Uterus (tissue), 4 donors: ENCODE measurements around the gene GMDS. TPM values are rescaled to one million over a fixed set of nuclear protein-coding genes. Genes with fewer than 3 reads are reported as not detected.

ENCODE experiments used
- DNase-seq, 2 donors: peaks; one replicate each; pipeline ENCODE4 v3.0.0-alpha.2; 2019 to 2020
- H3K27ac ChIP-seq, 2 donors: fragments of 200-600 bp; sonication (generic); 1 replicate in 1 of 2; 2 replicates in 1 of 2; pipeline ENCODE4 v1.5.1; 2016 to 2018
- H3K27me3 ChIP-seq, 2 donors: fragments of 200-600 bp; sonication (generic); one replicate each; pipeline ENCODE4 v1.5.1; 2018 to 2019; ENCODE audit warnings: control low read depth in 1 of 2
- H3K36me3 ChIP-seq, 2 donors: fragments of 200-600 bp; sonication (generic); one replicate each; pipeline ENCODE4 v1.5.1; 2019; ENCODE audit warnings: control low read depth in 1 of 2
- H3K4me1 ChIP-seq, 2 donors: fragments of 200-600 bp; sonication (generic); one replicate each; pipeline ENCODE4 v1.5.1; 2018 to 2019; ENCODE audit warnings: control low read depth in 1 of 2
- H3K4me3 ChIP-seq, 2 donors: fragments of 200-600 bp; sonication (generic); 1 replicate in 1 of 2; 2 replicates in 1 of 2; pipeline ENCODE4 v1.5.1; 2018 to 2019; ENCODE audit warnings: mild to moderate bottlenecking in 1 of 2
- H3K9me3 ChIP-seq, 2 donors: fragments of 200-600 bp; sonication (generic); one replicate each; pipeline ENCODE4 v1.5.1; 2019; ENCODE audit warnings: control low read depth in 1 of 2
- POLR2A ChIP-seq, 2 donors: fragments of 450-650 bp; IDR thresholded peaks; one replicate each; pipeline ENCODE4 v1.6.1; 2016; ENCODE audit warnings: antibody characterized with exemption in 2 of 2, mild to moderate bottlenecking in 1 of 2, moderate library complexity in 1 of 2
- intact Hi-C: fragments of 100-400 bp; cut with DNase I; formaldehyde crosslinking; loops from one replicate; pipeline ENCODE4 v1.15.1; 2023; ENCODE audit warnings: low total_unique reads
- total RNA-seq, 4 donors: library from RNA; depleted of rRNA in 3 of 4; stranded (reverse); fragments of >200 nt in 3 of 4; gene quantifications; one replicate each; pipeline versions ENCODE4 v1.1.0 to v1.2.4, GENCODE V29; 2014 to 2023
- TF ChIP-seq, protein P1 (sequence below), 4 experiments: fragments of 200-600 bp in 2 of 4; fragments of 450-650 bp in 2 of 4; sonication (generic) in 2 of 4; IDR thresholded peaks; one replicate each; pipeline ENCODE4 v1.5.1; 2016 to 2019; ENCODE audit warnings: antibody characterized with exemption in 4 of 4, mild to moderate bottlenecking in 2 of 4, moderate library complexity in 1 of 4
- donor health status: DM: yes; HTN: yes; CAD: no.

GMDS gene
- total RNA-seq, 4 donors from 2014 or later: 5.3 to 17.4 (median 12.9) TPM

DNA sequence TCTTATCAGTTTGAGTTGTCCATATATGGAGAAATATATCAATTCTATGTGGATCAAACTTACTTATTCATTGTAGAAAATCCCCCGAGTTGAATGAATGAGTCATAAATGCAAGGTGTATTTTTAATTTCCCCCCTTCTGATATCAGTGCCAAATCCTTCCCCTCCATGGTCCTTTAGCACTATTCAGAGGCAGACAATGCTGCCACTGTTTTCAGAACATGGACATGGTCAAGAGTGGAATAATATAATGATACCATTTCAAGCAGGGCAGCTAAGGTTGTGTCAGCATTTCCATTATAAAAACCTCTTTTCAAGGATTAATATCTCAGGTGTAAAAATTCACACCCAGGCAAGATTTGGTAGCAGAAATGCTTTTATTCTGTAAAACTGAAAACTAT lies 391.6 kb downstream of the GMDS start:
- no peak overlapping the region for H3K4me3 ChIP-seq
- TF ChIP-seq POLR2A (IDR thresholded peaks at IDR 0.05): no peak
- TF ChIP-seq, protein P1, sequence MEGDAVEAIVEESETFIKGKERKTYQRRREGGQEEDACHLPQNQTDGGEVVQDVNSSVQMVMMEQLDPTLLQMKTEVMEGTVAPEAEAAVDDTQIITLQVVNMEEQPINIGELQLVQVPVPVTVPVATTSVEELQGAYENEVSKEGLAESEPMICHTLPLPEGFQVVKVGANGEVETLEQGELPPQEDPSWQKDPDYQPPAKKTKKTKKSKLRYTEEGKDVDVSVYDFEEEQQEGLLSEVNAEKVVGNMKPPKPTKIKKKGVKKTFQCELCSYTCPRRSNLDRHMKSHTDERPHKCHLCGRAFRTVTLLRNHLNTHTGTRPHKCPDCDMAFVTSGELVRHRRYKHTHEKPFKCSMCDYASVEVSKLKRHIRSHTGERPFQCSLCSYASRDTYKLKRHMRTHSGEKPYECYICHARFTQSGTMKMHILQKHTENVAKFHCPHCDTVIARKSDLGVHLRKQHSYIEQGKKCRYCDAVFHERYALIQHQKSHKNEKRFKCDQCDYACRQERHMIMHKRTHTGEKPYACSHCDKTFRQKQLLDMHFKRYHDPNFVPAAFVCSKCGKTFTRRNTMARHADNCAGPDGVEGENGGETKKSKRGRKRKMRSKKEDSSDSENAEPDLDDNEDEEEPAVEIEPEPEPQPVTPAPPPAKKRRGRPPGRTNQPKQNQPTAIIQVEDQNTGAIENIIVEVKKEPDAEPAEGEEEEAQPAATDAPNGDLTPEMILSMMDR (IDR thresholded peaks at IDR 0.05): no peak
- DNase-seq: no peak
- H3K4me1 ChIP-seq: no peaks in the 10 kb centered on the region
- no peak overlapping the region for H3K27ac ChIP-seq
- intact Hi-C loops: no loop called here
- no peaks in the 10 kb centered on the region for H3K36me3 ChIP-seq
- H3K9me3 ChIP-seq: no peaks in the 10 kb centered on the region
- no peaks in the 10 kb centered on the region for H3K27me3 ChIP-seq

DNA sequence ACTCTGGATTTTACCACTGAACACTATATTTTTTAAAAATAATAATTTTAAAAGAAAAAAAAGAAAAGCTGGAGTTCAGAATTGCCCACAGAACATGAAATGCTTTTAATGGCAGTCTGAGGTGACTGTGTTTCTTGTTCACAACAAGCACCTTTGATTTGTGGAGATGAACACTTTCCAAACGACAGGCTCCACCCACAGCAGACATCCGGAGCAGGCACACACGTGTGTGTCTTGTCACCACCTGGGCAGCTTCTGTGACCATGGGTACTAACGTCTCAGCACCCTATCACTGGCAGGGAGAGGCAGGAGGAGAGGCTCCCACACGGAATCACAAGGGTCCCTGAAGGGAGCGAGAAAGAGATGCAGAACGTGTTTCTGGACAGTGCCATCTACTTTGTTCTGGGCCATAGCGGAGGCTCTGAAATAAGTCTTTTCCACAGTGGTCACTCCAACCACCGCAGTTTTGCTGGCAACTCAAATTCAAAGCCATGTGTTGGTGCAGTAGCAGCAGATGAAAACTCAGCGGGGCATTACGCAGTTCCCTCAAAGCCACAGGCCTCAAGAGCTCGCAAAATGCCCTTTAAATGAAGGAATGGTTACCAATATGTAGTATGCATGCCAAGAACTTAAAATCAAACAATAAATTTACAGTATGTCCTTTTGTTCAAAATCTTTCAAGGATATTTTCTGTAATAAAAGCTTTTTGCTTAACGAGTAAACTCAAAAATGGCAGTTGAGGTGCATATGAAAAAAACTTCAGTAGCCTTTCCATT lies 393.5 kb downstream of the GMDS start:
- Histone ChIP-seq H3K4me3 (no peak overlapping the region), H3K4me1 (no peaks in the 10 kb centered on the region), H3K27ac (no peak overlapping the region), H3K36me3 (no peaks in the 10 kb centered on the region), H3K9me3 (no peaks in the 10 kb centered on the region), H3K27me3 (no peaks in the 10 kb centered on the region)
- intact Hi-C loops: no loop called here
- TF ChIP-seq POLR2A (IDR thresholded peaks at IDR 0.05): no peak
- TF ChIP-seq, protein P1 (IDR thresholded peaks at IDR 0.05): no peak
- DNase-seq: no peak

DNA sequence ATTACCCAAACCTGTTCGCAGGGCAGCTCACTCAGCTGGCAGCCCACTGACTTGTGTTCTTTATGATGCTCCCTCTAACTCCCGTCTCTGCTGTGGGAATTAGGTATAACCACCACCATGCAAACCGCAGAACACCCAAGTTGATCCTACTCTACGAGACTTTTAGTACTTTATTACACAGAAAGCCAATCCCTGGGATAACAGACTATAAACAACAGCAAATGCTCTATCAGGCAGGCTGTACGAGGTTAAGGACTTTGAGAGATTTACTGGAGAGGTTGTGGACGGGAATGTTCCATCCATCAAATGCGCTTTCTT lies 394.6 kb downstream of the GMDS start:
- Histone ChIP-seq H3K36me3 (no peaks in the 10 kb centered on the region), H3K9me3 (no peaks in the 10 kb centered on the region), H3K4me3 (no peak overlapping the region), H3K27me3 (no peaks in the 10 kb centered on the region), H3K4me1 (no peaks in the 10 kb centered on the region), H3K27ac (no peak overlapping the region)
- TF ChIP-seq, protein P1 (IDR thresholded peaks at IDR 0.05): no peak
- no peak for TF ChIP-seq POLR2A (IDR thresholded peaks at IDR 0.05)
- DNase-seq: no peak
- intact Hi-C loops: no loop called here

DNA sequence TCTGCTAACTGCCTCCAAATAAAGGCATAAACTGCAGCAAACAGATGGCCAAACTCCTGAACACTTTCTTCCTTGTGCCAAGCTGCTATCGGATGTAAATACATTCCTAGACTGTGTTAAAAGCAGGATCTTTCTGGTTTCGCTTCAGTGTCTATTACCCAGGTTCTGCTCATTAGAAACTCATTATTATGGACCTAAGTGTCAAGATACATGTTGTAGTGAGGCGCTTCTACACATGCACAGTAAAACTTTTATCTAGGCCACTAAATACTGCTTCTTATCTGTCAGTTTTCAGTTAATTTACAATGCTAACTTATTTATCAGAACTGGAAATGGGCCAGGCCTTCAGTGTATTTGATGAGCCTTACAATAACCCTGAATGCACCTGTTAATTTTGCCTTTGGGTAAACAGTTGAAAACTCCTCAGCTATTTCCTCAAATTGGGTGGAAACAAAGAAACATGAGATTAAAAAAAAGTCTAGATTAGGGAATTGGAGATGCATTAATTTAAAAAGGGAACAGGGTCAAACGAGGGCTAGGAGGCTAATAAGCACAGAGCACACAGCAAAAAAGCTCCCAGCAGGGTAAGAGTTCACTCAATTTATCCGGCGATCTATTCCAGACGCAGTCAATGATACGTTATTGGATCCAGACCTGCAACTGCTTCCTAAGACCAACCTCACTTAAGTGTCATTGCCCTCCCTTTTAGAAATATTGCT lies 395.1 kb downstream of the GMDS start:
- no peak overlapping the region for H3K27ac ChIP-seq
- H3K4me3 ChIP-seq: no peak overlapping the region
- DNase-seq: no peak
- H3K9me3 ChIP-seq: no peaks in the 10 kb centered on the region
- TF ChIP-seq, protein P1 (IDR thresholded peaks at IDR 0.05): no peak
- no peak for TF ChIP-seq POLR2A (IDR thresholded peaks at IDR 0.05)
- H3K27me3 ChIP-seq: no peaks in the 10 kb centered on the region
- H3K36me3 ChIP-seq: no peaks in the 10 kb centered on the region
- intact Hi-C loops: no loop called here
- no peaks in the 10 kb centered on the region for H3K4me1 ChIP-seq

- Histone ChIP-seq H3K4me3 (no peak overlapping the region), H3K4me1 (no peaks in the 10 kb centered on the region), H3K27ac (no peak overlapping the region), H3K27me3 (no peaks in the 10 kb centered on the region), H3K36me3 (no peaks in the 10 kb centered on the region), H3K9me3 (no peaks in the 10 kb centered on the region)
- no peak for TF ChIP-seq POLR2A (IDR thresholded peaks at IDR 0.05)
- TF ChIP-seq, protein P1 (IDR thresholded peaks at IDR 0.05): no peak
- no peak for DNase-seq
- intact Hi-C loops: no loop called here
These were observed 395.7 kb downstream of the GMDS start for GRCh38 chr6:1849691-1850090.
